ENCODE results near the gene ACAT2.

GRCh38 chr6:159756508-159756907 lies 5.3 kb upstream of the ACAT2 start:
- TF ChIP-seq CTCF (IDR thresholded peaks at IDR 0.05) (no peak), EZH2 (IDR thresholded peaks at IDR 0.05) (no peak)
